GM19468 (cell line): ENCODE measurements around the gene NCSTN.

Experiments
- ATAC-seq: cut with Tn5 transposase; IDR thresholded peaks from one replicate; pipeline ENCODE4 v1.9.1; 2021; ENCODE audit warnings: mild to moderate bottlenecking, moderate library complexity, moderate number of reproducible peaks; ENCODE audit not compliant: unreplicated experiment; ENCODE audit errors: extremely low read depth

NCSTN gene

DNA sequence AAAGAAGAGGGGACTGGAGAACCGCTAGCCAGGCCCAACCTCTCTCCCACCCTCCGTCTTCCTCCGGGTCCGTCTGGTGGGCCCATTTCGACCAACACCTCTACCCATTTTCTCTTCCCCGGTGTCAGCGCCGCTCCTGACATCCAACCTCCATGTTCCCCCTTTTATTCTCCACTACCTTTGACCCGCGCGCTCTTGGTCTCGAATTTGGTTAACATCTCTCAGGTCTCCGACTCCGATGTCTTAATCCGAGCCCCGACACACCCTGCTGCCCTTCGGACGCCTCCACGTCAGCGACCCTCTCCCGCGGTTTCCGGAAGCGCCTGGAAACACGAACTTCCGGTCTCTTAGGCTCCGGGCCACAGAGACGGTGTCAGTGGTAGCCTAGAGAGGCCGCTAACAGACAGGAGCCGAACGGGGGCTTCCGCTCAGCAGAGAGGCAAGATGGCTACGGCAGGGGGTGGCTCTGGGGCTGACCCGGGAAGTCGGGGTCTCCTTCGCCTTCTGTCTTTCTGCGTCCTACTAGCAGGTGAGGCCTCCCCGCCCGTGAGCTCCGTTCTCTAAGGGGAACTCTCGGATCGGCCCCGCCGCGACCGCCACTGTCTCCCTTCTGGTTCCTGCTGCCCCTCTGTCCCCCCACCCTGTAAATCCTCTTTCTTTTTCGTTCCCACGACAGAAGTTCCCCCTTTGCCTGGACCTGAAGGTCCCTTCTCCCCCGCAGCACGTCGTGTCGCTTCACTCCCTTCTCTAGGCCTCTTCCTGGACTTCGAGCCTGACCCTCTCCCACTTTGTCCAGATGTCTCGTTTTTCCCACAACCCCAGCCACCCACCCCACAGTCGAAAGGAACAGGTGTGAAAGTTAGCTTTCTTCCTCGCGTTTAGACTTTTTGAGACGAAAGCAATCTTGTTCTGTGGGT, at the start of gene NCSTN, which contains the start of gene COPA:
Gene NCSTN, plus strand, starts transcription at position 431 of the 917 bp plus-strand sequence. Its CDS starts 14 bp downstream, at position 445.
Gene COPA, minus strand, starts transcription at position 298 of the 917 bp plus-strand sequence. Its CDS starts 80 bp downstream, at position 218.
- ATAC-seq = no peak

DNA sequence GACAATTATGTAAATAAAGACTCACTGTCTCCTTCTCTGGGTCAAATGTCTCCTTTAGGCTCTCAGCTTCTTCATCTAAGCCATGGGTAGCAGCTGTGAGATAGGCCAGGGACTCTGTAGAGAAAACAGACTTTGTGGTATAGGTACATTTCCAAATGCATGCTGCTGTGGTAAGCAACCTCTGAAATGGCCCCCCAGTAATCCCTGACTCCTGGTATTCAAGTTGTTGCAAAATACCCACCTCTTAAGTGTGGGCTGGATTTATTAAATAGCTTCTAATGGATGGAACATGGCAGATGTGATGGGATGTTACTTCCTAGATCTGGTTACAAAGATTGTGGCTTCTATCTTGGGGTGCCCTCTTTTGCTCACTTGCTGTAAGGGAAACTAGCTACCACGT, 47.1 kb upstream of the NCSTN start:
- ATAC-seq = no peak

DNA sequence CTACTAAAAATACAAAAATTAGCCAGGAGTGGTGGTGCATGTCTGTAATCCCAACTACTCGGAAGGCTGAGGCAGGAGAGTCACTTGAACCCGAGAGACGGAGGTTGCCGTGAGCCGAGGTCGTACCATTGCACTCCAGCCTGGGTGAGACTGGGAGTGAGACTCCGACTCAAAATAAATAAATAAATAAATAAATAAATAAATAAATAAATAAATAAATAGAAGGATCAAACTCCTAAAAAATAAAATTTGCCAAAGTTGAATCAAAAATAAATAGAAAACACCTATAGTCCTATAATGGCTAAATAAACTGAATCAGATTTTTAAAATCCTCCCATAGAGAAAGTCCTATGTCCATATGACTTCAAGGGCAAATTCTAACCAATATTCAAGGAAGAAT, 43.0 kb upstream of the NCSTN start:
- no peak for ATAC-seq

DNA sequence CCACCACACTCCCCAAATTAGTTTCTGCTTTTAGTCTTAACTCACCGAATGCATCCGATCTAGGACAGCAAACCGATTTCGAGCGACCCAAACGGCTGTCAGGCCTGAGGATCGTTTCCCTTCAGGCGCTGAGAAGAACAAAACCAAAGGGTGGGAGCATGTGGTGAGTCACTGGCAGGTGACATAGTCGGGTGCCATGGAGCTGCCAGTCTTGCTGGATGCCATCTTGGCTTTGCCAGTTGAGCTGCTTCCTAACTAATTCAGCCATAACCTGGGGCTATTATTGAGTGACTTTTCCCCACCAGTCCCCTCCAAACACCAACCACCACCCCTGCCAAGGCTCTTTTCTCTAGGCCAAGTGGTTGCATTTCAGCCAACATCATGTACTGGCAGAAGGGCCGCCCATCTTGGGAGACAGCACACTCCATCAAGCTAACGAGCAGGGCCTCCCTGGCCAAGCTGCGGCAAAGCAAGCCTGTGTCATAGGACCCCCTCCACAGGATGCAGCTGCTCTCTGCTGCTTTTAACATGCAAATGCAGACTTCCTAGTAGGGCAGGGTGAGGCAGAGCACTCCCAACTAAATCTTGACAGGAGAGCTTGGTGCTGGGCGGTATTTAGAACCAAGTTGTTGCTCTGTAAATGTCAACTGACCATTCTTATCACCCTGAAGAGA, 35.9 kb upstream of the NCSTN start:
- ATAC-seq = no peak

DNA sequence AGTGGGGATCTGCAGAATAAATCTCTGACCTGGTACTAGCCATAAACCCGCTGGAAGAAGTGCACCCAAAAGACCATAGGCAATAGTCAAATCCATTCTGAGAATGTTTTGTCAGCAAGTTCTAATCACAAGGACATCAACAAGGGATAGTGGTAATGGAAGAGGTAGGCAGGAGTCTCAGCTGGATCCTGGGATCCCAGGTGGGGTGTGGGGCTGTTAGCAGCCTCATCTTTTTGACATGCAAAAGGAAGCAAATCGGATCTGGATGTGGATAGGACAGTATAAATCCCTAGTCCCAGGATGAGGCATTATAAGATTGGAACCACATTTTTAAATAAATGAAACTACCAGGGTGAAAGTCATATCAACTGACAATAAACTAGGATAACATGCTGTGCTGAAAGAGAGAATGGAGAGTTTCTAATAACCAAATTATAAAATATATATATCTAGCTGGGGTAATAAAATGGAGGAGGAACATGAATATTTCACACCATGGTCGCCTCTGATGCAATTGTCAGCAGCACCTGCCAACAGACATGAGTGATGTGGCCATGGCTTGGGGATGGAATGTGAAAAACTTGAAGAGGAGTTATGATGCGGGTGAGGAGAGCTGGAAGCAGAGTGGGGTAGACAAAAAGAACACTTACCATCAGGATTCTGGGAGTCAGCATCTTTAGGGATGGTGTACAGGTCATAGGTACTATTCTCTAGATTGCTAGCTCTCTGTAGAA, 34.6 kb upstream of the NCSTN start:
- no peak for ATAC-seq

DNA sequence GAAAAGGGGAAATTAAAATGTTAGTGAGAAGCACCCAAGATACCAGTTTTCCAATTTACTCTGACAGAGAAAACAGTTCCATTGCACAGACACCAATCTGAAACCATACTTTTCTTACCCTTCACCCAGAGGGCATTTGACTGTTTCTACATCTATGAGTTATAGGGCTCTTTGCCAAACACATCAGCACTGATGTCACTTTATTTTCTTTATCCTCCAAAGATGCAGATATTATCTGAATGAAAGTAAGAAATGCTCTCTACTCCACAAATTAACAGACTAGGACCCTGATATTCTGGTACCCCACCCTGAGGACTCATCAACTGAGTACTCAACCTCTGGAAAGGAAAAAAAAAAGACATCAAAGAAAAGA, 34.0 kb upstream of the NCSTN start:
- no peak for ATAC-seq

DNA sequence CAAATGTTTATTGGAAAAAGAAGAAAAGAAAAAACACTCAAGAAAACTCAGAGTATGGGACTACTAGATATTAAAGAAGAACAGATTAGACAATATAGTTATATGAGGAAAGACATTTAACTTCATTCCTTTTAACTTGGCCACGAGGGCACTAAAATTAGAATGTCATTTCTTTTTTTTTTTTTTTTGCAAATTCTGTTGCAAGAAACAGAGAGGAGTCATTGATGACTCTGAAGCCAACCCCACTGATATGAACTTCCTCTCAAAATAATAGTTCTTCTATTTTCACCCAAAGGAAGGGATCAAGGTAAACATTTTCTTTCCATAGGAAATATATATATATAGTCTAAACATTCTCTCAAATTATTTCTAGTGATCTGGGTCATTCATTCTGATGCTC, 33.6 kb upstream of the NCSTN start:
- ATAC-seq = no peak

DNA sequence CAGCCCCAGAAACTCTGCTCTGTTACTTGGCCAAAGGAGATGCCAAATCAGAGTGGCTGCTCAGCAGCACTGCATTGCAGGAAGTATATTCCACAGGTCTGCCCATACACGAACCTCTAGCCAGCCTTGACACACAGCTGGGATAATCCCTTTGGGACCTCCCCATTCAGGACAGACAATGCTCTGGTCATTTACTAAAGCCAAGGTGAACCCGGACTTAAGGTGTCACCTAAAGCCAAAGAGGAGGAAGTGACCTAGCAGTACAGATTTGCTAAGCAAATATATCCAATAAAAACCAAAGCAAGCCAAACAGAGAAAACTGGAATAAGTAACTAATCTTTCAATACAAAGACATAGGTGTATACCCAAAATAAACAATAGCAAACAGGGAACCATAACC, 27.8 kb upstream of the NCSTN start:
- ATAC-seq = no peak

DNA sequence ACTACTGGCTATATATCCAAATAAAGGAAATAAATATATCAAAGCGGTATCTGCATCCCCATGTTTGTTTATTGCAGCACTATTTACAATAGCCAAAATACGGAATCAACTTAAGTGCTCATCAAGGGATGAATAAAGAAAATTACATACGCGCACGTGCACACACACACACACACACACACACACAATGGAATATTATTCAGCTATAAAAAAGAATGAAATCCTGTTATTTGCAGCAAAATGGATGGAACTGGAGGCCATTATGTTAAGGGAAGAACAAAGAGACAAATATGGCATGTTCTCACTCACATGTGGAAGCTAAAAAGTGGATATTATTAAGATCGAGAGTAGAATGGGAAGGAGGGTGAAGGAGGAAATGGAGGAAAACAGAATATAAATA, 20.4 kb upstream of the NCSTN start:
- ATAC-seq = no peak

DNA sequence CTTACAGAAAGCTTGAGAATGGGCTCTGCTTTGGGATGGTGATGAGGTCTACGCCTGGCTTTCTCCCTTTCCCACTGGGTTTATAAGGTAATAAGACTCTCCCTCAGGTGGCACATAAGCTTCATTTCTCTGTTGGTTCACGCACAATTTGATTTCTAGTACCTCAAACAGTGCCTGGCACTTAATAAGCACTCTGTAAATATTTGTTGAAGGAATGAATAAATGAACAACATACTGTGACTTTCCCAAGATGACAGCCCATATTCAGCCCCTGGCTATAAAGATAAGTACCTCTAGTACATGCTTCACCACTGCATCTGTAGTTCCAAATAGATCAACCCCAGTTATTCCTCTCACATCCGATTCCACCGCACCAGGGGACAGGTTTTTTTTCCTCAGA, 17.9 kb upstream of the NCSTN start:
- no peak for ATAC-seq

DNA sequence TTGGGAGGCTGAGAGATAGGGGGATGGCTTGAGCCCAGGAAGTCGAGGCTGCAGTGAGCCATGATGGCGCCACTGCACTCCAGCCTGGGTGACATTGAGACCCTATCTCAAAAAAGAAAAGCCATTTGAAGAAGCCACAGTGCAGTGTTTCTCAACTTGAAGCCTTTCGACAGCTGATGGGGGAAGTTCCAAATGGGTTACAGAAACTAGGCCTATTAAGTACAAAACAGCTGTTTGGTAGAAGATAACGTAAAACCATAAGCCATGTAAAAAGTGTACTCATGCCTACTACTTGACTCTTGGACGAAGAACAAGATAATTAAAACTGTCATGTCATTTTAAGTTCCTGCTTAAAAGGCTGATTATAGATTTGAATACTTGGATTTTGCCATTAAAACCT, 16.8 kb upstream of the NCSTN start:
- ATAC-seq = no peak

DNA sequence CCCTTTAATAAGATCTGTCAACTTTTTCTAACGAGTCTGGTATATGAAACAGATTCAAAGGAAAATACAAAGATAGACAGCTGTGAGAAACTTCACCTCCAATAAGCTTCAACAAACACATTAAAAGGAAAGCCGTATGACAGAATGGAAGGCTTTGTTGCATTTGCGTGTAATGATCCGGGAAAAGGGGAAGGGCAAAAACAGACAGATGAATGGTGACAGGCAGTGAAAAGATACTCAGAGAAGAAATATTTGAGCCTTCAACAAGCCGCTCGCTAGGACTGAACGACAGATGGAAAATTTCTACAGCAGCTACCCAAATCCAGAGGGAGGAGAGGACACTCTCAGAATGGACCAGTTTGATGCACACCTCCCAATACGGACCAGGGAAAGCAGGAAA, 15.0 kb upstream of the NCSTN start:
- no peak for ATAC-seq

DNA sequence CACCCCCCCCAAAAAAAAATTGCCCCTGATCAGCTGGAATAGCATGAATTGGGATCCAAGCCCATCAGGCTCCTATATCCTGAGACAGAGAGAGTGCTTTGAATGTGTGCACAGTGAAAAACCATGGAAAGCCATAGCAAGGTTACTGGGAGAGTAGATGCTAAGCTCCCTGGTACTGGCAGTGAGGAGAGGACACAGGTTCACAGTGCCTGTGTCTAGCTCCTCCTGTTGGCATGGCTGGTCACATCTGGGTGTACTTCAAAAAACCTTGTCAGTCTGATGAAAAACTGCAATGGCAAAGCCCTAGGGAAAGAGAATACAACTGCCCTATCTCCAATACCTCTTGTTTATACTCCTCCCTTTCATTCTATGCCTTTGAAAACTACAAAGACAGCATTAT, 13.1 kb upstream of the NCSTN start:
- ATAC-seq = no peak

DNA sequence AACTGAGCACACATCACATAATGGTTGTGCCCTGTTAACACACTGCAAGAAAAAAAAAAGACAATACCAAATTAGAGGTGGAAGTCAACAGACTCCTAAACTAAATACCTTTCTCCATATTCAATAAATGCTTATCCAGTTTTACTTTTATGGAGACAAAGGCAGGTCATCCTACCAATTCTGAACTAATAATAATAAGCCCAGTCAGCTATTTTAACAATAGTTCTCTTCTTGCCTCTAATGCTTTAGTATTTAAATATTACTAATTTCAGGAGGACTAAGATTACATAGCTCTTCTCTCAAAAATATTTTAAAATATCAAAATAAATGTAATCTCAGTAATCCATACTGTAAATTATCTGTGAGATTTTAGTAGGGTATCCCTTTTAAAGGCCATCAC, 10.7 kb upstream of the NCSTN start:
- ATAC-seq = no peak

DNA sequence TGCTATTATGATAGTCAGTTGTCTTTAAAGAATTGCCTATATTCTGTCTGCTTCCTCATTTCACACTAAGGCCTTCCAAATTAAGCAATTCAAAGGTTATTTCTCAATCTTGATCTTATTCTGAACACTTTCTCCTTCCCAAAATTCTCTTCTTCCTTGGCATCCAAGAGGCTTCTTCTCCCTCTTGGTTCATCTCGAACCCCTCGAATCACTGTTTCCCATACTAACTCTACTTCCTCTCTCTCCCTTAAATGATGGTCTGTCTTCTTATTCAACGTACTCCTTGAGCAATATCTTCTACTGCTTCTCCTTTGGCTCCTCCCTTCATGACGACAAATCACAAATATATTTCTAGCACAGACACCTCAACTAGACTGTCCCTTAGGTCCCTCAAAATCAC, 4.6 kb upstream of the NCSTN start:
- ATAC-seq = no peak

DNA sequence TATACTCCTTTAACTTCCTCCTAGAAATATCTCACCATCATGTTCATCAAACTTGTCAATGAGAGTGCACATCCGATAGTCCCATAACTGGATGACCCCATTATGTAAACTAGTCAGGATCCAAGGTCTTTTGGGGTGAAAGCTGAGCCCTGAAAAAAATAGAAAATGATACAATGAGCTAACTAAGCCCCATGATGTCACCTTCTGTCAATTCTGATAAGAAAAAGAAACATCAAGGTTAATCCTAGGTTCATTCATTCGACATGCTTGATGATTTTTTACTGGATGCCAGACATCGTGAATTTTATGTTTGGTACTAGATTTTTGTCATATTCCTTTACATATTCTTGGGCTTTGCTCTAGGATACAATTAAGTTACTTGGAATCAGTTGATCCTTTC, 3.0 kb upstream of the NCSTN start:
- no peak for ATAC-seq

DNA sequence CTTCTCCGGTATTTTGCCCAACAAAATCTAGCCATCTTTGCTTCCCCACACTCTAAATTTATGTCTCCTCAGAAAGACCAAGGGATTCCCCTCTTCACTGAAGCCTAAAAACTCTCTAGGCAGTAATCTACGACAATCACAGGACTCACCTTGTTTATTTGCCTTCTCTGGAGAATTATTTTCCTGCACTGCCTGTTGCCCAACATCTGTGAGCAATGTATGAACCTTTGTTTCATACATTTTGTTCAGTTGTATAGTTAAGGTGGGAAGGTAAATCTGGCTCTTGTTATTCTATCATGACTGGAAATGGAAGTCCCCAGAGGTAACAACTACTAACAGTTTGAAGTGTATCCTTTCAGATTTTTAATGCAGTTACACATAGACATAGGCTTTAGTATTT, 2.3 kb upstream of the NCSTN start:
- ATAC-seq = no peak

DNA sequence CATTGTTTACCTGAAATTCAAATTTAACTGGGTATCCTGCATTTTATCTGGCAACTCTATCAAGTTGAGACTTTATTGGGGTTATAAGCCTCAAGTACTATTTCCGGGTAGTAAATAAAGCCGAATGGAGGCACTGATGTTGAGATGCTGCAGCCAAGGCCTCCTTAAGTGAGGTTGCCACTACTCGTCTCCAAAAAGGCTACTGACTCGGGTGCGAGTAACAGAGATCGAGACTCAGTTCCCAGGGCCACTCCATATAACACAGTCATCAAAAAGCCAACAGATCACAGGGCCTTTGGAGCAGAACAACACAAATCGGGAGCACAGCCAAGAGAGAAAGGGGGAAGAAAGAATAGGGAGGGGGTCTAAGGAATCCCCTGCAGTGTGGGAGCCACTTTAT, 657 bp upstream of the NCSTN start:
- ATAC-seq = no peak

DNA sequence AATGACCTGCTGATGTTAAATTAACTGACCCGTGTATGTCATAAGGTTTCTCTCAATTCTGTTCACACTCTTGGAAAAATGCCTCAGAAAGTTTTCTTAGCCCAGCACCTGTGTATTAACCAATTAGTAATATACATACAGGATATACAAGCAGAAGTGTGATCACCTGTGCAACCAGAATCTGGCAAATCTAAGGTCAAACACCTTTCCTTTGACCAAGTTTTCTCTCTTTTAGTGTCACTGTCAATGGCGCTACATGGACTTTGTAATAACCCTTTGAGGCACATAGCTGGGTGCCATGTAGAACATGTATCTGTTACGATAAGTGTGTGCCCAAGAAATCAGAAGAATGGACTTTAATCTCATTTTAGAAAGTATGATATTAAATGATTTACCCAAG, 1.1 kb downstream of the NCSTN start:
- ATAC-seq = no peak

DNA sequence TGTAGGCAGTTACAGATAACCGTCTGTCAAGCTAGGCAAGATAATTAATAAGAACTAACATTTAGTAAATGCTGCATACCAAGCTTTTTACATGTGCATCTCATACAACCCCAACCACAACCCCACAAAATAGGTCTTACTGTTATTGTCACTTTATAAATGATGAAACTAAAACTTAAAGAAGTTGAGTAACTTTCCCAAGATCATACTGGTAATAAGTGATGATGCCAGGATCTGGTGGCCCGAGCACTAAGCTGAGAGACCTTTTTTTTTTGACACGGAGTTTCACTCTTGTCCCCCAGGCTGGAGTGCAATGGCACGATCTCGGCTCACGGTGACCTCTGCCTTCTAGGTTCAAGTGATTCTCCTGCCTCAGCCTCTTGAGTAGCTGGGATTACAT, 1.8 kb downstream of the NCSTN start:
- no peak for ATAC-seq

DNA sequence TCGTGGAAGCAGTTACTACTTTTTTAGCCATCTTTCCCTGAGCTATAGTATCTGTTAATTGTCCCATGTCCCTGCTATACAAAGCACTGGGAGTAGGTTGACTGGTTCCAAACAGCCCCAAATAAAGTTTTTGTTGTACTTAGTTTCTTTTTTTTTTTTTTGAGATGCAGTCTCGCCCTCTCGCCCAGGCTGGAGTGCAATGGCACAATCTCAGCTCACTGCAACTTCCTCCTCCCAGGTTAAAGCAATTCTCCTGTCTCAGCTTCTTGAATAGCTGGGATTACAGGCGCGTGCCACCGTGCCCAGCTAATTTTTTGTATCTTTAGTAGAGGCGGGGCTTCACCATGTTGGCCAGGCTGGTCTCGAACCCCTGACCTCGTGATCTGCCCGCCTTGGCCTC, 3.3 kb downstream of the NCSTN start:
- ATAC-seq = no peak
